Dendritic cell treated with granulocyte-macrophage colony-stimulating factor and Interleukin-4, amounts not matched to agents 40 ng/mL and 50 ng/mL, for 4 days (primary cell): Measurements from ENCODE around the gene FAS.
"Not testable (repeated sequence)": the region's sequence is repeated elsewhere in the genome, so short reads cannot be mapped to it uniquely, and the experiment has no call there.

ENCODE experiments used
- H3K27ac Mint-ChIP-seq: one replicate; pipeline ENCODE4 v1.8.0; 2022; ENCODE audit warnings: mild to moderate bottlenecking, mixed read lengths
- H3K27me3 Mint-ChIP-seq: one replicate; pipeline ENCODE4 v1.8.0; 2022; ENCODE audit warnings: mild to moderate bottlenecking, mixed read lengths
- H3K36me3 Mint-ChIP-seq: one replicate; pipeline ENCODE4 v1.8.0; 2022; ENCODE audit warnings: low read depth, mixed read lengths
- H3K4me1 Mint-ChIP-seq: one replicate; pipeline ENCODE4 v1.8.0; 2022; ENCODE audit warnings: low read depth, mixed read lengths
- H3K4me3 Mint-ChIP-seq: one replicate; pipeline ENCODE4 v1.8.0; 2022; ENCODE audit warnings: mild to moderate bottlenecking, moderate library complexity, mixed read lengths
- H3K9me3 Mint-ChIP-seq: one replicate; pipeline ENCODE4 v1.8.0; 2022; ENCODE audit warnings: mixed read lengths
- intact Hi-C: fragments of 100-400 bp; cut with micrococcal nuclease; formaldehyde crosslinking; loops from one replicate; pipeline ENCODE4 v1.15.0; 2022

FAS gene

GRCh38 chr10:88991899-88992320 lies 1.3 kb downstream of the FAS start:
- H3K27me3 Mint-ChIP-seq, result peaks cover 2% of the 10 kb centered on the region
- peaks cover 15% of the 10 kb centered on the region for H3K36me3 Mint-ChIP-seq
- intact Hi-C loops, result loop anchor here (5.0 kb wide), 1 partner anchor 95 kb away; no protein-coding TSS in a partner anchor
- peak overlapping the region; percentile 99 for H3K4me3 Mint-ChIP-seq
- peak overlapping the region; percentile 95 for H3K27ac Mint-ChIP-seq
- H3K9me3 Mint-ChIP-seq, result no peaks in the 10 kb centered on the region
- H3K4me1 Mint-ChIP-seq, result peaks cover 37% of the 10 kb centered on the region

DNA sequence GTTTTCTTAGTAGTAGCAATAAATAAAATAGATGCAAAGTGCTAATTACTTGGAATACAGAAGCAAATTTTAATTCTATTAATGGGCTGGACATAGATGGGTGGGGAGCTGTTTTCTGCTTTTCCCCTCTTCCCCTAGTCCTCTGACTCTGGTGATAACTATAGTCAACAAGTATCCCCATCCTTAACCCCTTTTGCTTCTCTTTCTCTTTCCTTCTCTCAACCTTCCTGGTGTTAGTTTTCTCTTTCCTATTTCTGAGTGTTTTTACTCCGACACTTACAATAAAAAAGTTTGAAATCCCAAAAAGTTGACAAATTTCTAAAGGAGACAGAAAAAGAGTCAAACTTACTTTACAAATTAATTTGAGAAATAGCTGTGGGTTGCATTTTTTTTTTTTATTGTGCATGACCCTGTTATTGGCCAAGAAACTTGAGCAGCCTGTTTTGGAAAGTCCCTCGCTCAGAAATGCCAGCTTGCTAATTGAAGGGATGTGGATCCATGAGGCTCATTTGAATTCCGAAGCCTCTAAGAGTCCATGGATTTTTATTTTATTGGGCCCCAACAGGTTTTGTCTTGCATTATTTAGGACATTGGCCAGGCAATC lies 2.4 kb downstream of the FAS start:
- H3K27ac Mint-ChIP-seq, result no peak overlapping the region
- no peaks in the 10 kb centered on the region for H3K9me3 Mint-ChIP-seq
- H3K36me3 Mint-ChIP-seq, result peaks cover 15% of the 10 kb centered on the region

GRCh38 chr10:88994019-88994418 lies 3.4 kb downstream of the FAS start:
- H3K27me3 Mint-ChIP-seq, result peaks cover 2% of the 10 kb centered on the region

More for the DNA sequence above, 2.4 kb downstream of the FAS start:
- intact Hi-C loops, result loop anchor here (5.0 kb wide), 1 partner anchor 94 kb away; no protein-coding TSS in a partner anchor
- Mint-ChIP-seq H3K4me3 (peak overlapping the region; percentile 35), H3K4me1 (peaks cover 39% of the 10 kb centered on the region), H3K27me3 (peaks cover 2% of the 10 kb centered on the region)

DNA sequence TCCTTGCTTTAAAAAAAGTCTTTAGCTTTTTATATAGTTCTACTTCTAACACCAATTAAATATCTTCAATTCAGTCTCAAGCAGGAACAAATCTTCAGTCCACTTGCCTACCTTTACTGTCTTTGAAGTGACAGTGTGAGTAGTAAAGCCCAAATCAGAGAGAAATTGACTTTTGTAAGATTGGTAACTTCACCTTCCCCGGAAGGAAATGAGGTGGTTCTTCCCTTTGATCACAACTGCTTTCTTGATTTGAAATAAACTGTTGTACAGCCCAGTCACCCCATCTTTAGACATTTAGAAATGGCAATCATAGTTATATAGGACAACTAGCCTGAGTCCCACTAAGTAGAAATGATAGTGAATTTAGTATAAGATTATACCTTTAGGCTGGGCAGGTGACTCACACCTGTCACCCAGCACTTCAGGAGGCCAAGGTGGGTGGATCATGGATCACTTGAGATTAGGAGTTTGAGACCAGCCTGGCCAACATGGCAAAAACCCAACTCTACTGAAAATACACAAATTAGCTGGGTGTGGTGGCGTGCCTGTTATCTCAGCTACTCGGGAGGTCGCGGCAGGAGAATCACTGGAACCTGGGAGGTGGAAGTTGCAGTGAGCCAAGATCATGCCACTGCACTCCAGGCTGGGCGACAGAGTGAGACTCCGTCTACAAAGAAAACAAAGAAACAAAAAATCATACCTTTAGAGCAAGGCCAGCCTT lies 4.7 kb downstream of the FAS start:
- Mint-ChIP-seq H3K27me3 (no peaks in the 10 kb centered on the region), H3K9me3 (no peaks in the 10 kb centered on the region), H3K4me3 (no peak overlapping the region), H3K4me1 (peaks cover 27% of the 10 kb centered on the region), H3K27ac (no peak overlapping the region), H3K36me3 (peaks cover 15% of the 10 kb centered on the region)
- intact Hi-C loops, result loop anchor here (5.0 kb wide), 1 partner anchor 158 kb away; no protein-coding TSS in a partner anchor

More at GRCh38 chr10:88994019-88994418, 3.4 kb downstream of the FAS start:
- Mint-ChIP-seq H3K4me3 (no peak overlapping the region), H3K27ac (no peak overlapping the region), H3K4me1 (peaks cover 38% of the 10 kb centered on the region), H3K9me3 (no peaks in the 10 kb centered on the region), H3K36me3 (peaks cover 15% of the 10 kb centered on the region)
- intact Hi-C loops, result loop anchor here (5.0 kb wide), 1 partner anchor 93 kb away; no protein-coding TSS in a partner anchor

DNA sequence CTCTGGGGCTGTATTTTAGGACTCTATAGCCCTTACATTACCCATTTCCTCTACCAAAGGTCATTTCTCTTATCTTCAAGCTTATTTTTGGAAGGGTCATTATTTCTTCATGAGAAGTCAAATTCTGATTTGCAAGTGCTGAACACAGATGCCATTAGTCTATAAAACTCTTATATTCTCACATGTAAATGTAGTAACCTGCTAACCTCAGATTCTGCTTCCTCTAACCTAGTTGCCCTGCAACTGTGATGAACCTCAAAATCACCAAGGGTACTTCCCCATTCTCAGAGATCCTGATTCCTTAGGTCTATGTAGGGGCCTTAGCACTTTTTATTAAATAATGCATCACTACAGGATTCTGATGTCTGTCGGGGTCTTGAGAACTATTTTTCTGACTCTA lies 6.3 kb downstream of the FAS start:
- no peaks in the 10 kb centered on the region for H3K27me3 Mint-ChIP-seq
- no peaks in the 10 kb centered on the region for H3K36me3 Mint-ChIP-seq
- intact Hi-C loops, result loop anchor here (5.0 kb wide), 1 partner anchor 160 kb away; no protein-coding TSS in a partner anchor
- peaks cover 37% of the 10 kb centered on the region for H3K4me1 Mint-ChIP-seq
- no peaks in the 10 kb centered on the region for H3K9me3 Mint-ChIP-seq
- no peak overlapping the region for H3K4me3 Mint-ChIP-seq
- no peak overlapping the region for H3K27ac Mint-ChIP-seq

DNA sequence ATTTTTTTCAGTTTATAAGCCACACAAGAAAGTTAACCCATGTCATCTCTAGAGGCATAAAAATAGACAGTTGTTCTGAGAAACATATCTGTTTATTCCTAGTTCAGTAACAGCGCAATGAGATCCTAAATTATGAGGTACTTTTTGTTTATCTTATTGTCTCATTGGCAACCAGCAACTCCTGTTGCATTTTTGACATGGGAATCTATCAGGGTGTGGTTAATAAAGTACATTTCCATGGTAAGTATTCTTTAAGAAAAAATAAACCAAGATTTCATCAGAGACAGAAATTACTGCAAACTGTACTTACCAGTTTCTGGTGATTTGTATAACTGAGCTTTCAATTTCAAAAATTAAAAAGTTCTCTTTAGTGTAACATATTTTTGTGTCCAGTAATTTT lies 9.0 kb downstream of the FAS start:
- intact Hi-C loops, result loop anchor here (5.0 kb wide), 1 partner anchor 162 kb away; no protein-coding TSS in a partner anchor
- Mint-ChIP-seq H3K4me1 (peaks cover 26% of the 10 kb centered on the region), H3K4me3 (no peak overlapping the region), H3K36me3 (peaks cover 2% of the 10 kb centered on the region), H3K27ac (no peak overlapping the region), H3K9me3 (no peaks in the 10 kb centered on the region), H3K27me3 (no peaks in the 10 kb centered on the region)

DNA sequence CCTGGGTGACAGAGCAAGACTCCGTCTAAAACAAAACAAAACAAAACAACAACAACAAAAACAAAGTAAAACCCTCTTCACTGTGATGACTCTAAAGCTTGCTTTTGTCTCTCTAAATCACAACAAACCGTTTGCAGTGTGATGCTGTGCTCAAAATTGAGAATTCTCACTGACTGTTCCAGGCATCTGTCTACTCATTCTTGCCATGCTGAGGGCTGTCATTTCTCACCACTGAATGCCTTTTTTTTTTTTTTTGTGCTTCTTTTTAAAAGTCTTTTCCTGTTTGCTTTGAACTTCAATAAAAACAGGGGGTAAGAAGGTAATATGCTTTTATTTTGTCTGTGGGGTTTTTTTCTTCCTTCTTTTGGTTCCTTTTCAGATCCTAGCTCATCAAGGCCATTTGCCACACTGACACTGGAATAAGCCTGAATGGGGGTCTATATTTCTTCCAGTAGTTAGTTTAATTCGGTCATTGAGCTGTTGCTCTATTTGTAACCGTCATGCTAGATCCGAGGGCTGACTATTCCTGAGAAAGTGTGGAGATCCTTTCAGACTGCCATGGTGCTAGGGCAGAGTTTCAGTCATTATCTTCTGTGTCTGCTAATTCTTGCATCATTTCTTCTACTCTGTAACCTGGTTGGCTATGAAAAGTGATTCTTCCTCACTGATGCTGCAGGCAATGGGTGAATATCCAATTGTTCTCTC lies 10.6 kb downstream of the FAS start:
- Mint-ChIP-seq H3K27ac (peak overlapping the region; percentile 25), H3K27me3 (no peaks in the 10 kb centered on the region), H3K9me3 (no peaks in the 10 kb centered on the region), H3K36me3 (peaks cover 8% of the 10 kb centered on the region), H3K4me3 (no peak overlapping the region), H3K4me1 (peaks cover 24% of the 10 kb centered on the region)
- intact Hi-C loops, result no loop called here

GRCh38 chr10:89001729-89002072 lies 11.1 kb downstream of the FAS start:
- no peaks in the 10 kb centered on the region for H3K9me3 Mint-ChIP-seq
- H3K27ac Mint-ChIP-seq, result no peak overlapping the region
- no peak overlapping the region for H3K4me3 Mint-ChIP-seq
- intact Hi-C loops, result no loop called here
- H3K36me3 Mint-ChIP-seq, result peaks cover 8% of the 10 kb centered on the region
- H3K27me3 Mint-ChIP-seq, result no peaks in the 10 kb centered on the region
- peaks cover 19% of the 10 kb centered on the region for H3K4me1 Mint-ChIP-seq

GRCh38 chr10:89002226-89002978 lies 11.8 kb downstream of the FAS start:
- H3K27me3 Mint-ChIP-seq, result no peaks in the 10 kb centered on the region
- no peak overlapping the region for H3K27ac Mint-ChIP-seq
- peaks cover 15% of the 10 kb centered on the region for H3K4me1 Mint-ChIP-seq
- intact Hi-C loops, result no loop called here
- H3K9me3 Mint-ChIP-seq, result no peaks in the 10 kb centered on the region
- no peak overlapping the region for H3K4me3 Mint-ChIP-seq
- H3K36me3 Mint-ChIP-seq, result peaks cover 12% of the 10 kb centered on the region

DNA sequence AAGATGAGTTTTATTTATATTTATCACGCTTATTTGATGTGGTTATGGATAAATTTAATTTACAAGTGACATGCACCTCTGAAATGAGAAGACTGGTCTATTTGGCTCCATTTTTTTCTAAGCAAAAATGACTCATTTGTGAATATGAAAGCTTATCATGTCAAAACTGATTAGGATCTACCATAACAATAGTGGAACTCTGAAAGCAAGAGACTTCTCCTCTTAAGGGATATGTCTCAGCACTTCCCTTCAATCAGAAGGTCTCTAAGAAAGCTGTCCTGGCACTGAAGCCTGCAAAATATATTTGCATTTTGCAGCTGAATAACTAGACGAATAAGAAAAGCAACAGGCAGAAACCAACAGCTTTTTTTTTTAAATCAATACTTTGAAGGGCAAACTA lies 12.7 kb downstream of the FAS start:
- Mint-ChIP-seq H3K9me3 (no peaks in the 10 kb centered on the region), H3K27me3 (no peaks in the 10 kb centered on the region), H3K27ac (no peak overlapping the region), H3K4me1 (peaks cover 15% of the 10 kb centered on the region), H3K36me3 (peaks cover 22% of the 10 kb centered on the region), H3K4me3 (no peak overlapping the region)
- intact Hi-C loops, result no loop called here

- intact Hi-C loops, result no loop called here
- no peaks in the 10 kb centered on the region for H3K4me1 Mint-ChIP-seq
- peaks cover 59% of the 10 kb centered on the region for H3K36me3 Mint-ChIP-seq
- no peaks in the 10 kb centered on the region for H3K9me3 Mint-ChIP-seq
- no peaks in the 10 kb centered on the region for H3K27me3 Mint-ChIP-seq
- no peak overlapping the region for H3K4me3 Mint-ChIP-seq
- H3K27ac Mint-ChIP-seq, result no peak overlapping the region
Measured at GRCh38 chr10:89007129-89007893, 16.7 kb downstream of the FAS start.

GRCh38 chr10:89018700-89019346 lies 28.2 kb downstream of the FAS start:
- peaks cover 11% of the 10 kb centered on the region for H3K9me3 Mint-ChIP-seq
- H3K4me3 Mint-ChIP-seq, H3K27me3 Mint-ChIP-seq, intact Hi-C loops, H3K4me1 Mint-ChIP-seq, H3K27ac Mint-ChIP-seq: not testable (repeated sequence)
- peaks cover 47% of the 10 kb centered on the region for H3K36me3 Mint-ChIP-seq
